Panc1 (cell line): ENCODE data around the gene GNAQ. TPM values are rescaled to one million over a fixed set of nuclear protein-coding genes. Genes with fewer than 3 reads are reported as not detected.

Experiments
- ATAC-seq: fragments of 200-7000 bp; cut with Tn5 transposase; 2 replicates; pipeline ENCODE4 v1.9.1; 2020; ENCODE audit warnings: mild to moderate bottlenecking, moderate library complexity
- BruUV-seq: library from RNA; stranded (reverse); fragments of 400-500 nt; replicated peaks from 2 replicates; lab custom pipeline; 2021; lab: Mats Ljungman, UMichigan
- CTCF ChIA-PET: fragments of 300-600 bp; sonication (Branson Sonifier 250); formaldehyde crosslinking; loops from one replicate; lab custom pipeline; 2022; ENCODE audit warnings: antibody characterized with exemption; lab: Charles Lee
- POLR2A ChIA-PET: fragments of 300-600 bp; sonication (Branson Sonifier 250); formaldehyde crosslinking; loops from one replicate; lab custom pipeline; 2022; ENCODE audit warnings: antibody characterized with exemption; lab: Charles Lee
- DNase-seq: peaks from one replicate; pipeline ENCODE4 v3.0.0-alpha.2; 2010; ENCODE audit warnings: low read depth, low spot score
- H3K27ac ChIP-seq: 2 replicates; pipeline ENCODE4 v1.5.1; 2011; ENCODE audit warnings: mild to moderate bottlenecking, low read length, inconsistent platforms
- H3K27me3 ChIP-seq: fragments of 200-500 bp; sonication (Bioruptor generic); 2 replicates; pipeline ENCODE4 v1.6.0; 2014; ENCODE audit warnings: low read length, inconsistent platforms; ENCODE audit not compliant: control insufficient read depth, insufficient read depth
- H3K36me3 ChIP-seq: fragments of 200-500 bp; sonication (Bioruptor generic); 2 replicates; pipeline ENCODE4 v1.5.1; 2014; ENCODE audit warnings: inconsistent platforms, mild to moderate bottlenecking, low read length, moderate library complexity; ENCODE audit not compliant: control insufficient read depth, insufficient read depth
- H3K4me1 ChIP-seq: 2 replicates; pipeline ENCODE4 v1.5.1; 2011; ENCODE audit warnings: inconsistent platforms, mild to moderate bottlenecking, low read length, moderate library complexity; ENCODE audit not compliant: control insufficient read depth, insufficient read depth
- H3K4me3 ChIP-seq, 2 experiments: 2 replicates each; pipeline ENCODE4 v1.5.1; 2011 to 2012; ENCODE audit warnings: low read depth in 2 of 2, low read length in 2 of 2, mild to moderate bottlenecking in 2 of 2, inconsistent platforms in 1 of 2, moderate library complexity in 1 of 2
- H3K9me3 ChIP-seq: fragments of 200-500 bp; sonication (Bioruptor generic); 2 replicates; pipeline ENCODE4 v1.5.1; 2014; ENCODE audit warnings: low read depth, mild to moderate bottlenecking, inconsistent platforms, low read length, moderate library complexity; ENCODE audit not compliant: control insufficient read depth, insufficient read depth
- POLR2AphosphoS5 ChIP-seq: IDR thresholded peaks from 2 replicates; pipeline ENCODE4 v1.6.1; 2012; ENCODE audit warnings: mild to moderate bottlenecking, low read depth, low read length, moderate library complexity
- SIN3A ChIP-seq: IDR thresholded peaks from 2 replicates; pipeline ENCODE4 v1.6.1; 2012; ENCODE audit warnings: low read depth, mild to moderate bottlenecking, low read length, moderate library complexity, borderline replicate concordance; ENCODE audit not compliant: insufficient read depth
- TCF7L2 ChIP-seq: IDR thresholded peaks from 2 replicates; pipeline ENCODE4 v1.6.1; 2011; ENCODE audit warnings: mild to moderate bottlenecking, low read depth, low read length, inconsistent platforms
- in situ Hi-C: cut with HindIII; loops from 2 replicates; pipeline ENCODE4 v1.10.0; 2016; ENCODE audit warnings: low sequenced_read_pairs, low pct_unique_long_range_greater_than_20kb
- intact Hi-C: fragments of 100-400 bp; cut with micrococcal nuclease; formaldehyde crosslinking; loops from one replicate; pipeline ENCODE4 v1.10.0; 2022; ENCODE audit not compliant: unreplicated experiment
- total RNA-seq: library from RNA; stranded (reverse); gene quantifications from one replicate; pipeline ENCODE4 v1.2.1, GENCODE V29; 2021; ENCODE audit not compliant: unreplicated experiment
- TF ChIP-seq, protein P1 (sequence below), 2 experiments: IDR thresholded peaks; 2 replicates each; pipeline ENCODE4 v1.6.1; 2011 to 2012; ENCODE audit warnings: low read depth in 2 of 2, control low read depth in 1 of 2, low read length in 1 of 2, mild to moderate bottlenecking in 1 of 2, moderate library complexity in 1 of 2; ENCODE audit not compliant: insufficient read depth in 1 of 2
- TF ChIP-seq, protein P2 (sequence below): fragments of 450-650 bp; IDR thresholded peaks from 2 replicates; pipeline ENCODE4 v1.5.1; 2017; ENCODE audit warnings: mild to moderate bottlenecking

Gene GNAQ
- total RNA-seq, 1 experiment from 2014 or later = 34.5 TPM

DNA sequence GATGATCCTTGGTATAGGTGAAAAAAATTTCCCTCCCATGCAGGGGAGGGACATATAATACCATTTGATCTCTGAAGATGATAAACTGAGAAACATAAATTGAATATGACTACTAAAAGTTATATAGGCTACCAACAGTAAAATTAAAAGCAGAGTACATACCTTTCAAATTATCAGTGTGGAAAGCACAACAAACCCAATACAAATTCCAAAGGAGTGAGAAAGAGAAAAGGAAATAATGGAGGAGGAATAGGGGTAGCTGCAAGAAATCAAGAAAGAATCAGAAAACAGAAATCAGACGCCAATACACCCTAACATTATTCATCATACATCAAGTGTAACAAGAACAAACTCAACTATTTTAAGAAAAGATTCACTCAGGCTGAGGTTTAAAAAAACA is 17.7 kb downstream of the GNAQ start:
- intact Hi-C loops = no loop called here
- H3K9me3 ChIP-seq = no peaks in the 10 kb centered on the region
- no peak for TF ChIP-seq POLR2AphosphoS5
- TF ChIP-seq SIN3A = no peak
- TF ChIP-seq, protein P1, sequence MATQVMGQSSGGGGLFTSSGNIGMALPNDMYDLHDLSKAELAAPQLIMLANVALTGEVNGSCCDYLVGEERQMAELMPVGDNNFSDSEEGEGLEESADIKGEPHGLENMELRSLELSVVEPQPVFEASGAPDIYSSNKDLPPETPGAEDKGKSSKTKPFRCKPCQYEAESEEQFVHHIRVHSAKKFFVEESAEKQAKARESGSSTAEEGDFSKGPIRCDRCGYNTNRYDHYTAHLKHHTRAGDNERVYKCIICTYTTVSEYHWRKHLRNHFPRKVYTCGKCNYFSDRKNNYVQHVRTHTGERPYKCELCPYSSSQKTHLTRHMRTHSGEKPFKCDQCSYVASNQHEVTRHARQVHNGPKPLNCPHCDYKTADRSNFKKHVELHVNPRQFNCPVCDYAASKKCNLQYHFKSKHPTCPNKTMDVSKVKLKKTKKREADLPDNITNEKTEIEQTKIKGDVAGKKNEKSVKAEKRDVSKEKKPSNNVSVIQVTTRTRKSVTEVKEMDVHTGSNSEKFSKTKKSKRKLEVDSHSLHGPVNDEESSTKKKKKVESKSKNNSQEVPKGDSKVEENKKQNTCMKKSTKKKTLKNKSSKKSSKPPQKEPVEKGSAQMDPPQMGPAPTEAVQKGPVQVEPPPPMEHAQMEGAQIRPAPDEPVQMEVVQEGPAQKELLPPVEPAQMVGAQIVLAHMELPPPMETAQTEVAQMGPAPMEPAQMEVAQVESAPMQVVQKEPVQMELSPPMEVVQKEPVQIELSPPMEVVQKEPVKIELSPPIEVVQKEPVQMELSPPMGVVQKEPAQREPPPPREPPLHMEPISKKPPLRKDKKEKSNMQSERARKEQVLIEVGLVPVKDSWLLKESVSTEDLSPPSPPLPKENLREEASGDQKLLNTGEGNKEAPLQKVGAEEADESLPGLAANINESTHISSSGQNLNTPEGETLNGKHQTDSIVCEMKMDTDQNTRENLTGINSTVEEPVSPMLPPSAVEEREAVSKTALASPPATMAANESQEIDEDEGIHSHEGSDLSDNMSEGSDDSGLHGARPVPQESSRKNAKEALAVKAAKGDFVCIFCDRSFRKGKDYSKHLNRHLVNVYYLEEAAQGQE (IDR thresholded peaks at IDR 0.05; ENCODE audit: insufficient read depth in 1 of 2, low read depth in 2 of 2, low read length in 1 of 2) = no peak
- no peak for TF ChIP-seq TCF7L2
- TF ChIP-seq, protein P2, sequence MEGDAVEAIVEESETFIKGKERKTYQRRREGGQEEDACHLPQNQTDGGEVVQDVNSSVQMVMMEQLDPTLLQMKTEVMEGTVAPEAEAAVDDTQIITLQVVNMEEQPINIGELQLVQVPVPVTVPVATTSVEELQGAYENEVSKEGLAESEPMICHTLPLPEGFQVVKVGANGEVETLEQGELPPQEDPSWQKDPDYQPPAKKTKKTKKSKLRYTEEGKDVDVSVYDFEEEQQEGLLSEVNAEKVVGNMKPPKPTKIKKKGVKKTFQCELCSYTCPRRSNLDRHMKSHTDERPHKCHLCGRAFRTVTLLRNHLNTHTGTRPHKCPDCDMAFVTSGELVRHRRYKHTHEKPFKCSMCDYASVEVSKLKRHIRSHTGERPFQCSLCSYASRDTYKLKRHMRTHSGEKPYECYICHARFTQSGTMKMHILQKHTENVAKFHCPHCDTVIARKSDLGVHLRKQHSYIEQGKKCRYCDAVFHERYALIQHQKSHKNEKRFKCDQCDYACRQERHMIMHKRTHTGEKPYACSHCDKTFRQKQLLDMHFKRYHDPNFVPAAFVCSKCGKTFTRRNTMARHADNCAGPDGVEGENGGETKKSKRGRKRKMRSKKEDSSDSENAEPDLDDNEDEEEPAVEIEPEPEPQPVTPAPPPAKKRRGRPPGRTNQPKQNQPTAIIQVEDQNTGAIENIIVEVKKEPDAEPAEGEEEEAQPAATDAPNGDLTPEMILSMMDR = no peak
- H3K36me3 ChIP-seq = no peaks in the 10 kb centered on the region
- H3K27me3 ChIP-seq = no peaks in the 10 kb centered on the region
- BruUV-seq = no TSS peak
- ChIA-PET CTCF (no interaction called here), POLR2A (no interaction called here)
- no peak overlapping the region for H3K4me3 ChIP-seq
- ATAC-seq (no peak), DNase-seq (no peak)
- no peak overlapping the region for H3K27ac ChIP-seq
- in situ Hi-C loops = no loop called here
- no peaks in the 10 kb centered on the region for H3K4me1 ChIP-seq

DNA sequence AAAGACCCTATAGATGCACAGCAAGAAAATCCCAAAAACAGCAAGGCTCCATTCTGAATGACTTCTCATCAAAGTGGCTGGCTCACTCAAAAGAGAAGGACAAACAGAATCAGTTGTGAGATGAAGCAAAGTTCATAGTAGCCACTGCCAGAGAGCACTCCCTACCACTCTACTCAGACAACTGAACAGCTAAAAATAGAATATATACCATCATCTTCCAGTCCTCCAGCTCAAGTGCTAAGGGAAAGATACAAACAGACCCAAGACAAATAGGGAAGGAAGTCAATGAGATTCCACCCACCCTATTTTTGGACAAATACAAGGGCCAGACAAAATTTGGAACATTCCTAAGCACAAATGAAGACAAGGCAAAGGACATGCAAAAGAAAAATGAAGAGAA is 20.6 kb downstream of the GNAQ start:
- DNase-seq (no peak), ATAC-seq (no peak)
- no peak for TF ChIP-seq SIN3A
- TF ChIP-seq, protein P1 (IDR thresholded peaks at IDR 0.05; ENCODE audit: insufficient read depth in 1 of 2, low read depth in 2 of 2, low read length in 1 of 2) = no peak
- no peak for TF ChIP-seq POLR2AphosphoS5
- ChIA-PET POLR2A (no interaction called here), CTCF (no interaction called here)
- no peaks in the 10 kb centered on the region for H3K9me3 ChIP-seq
- no peak overlapping the region for H3K27ac ChIP-seq
- intact Hi-C loops = no loop called here
- no peaks in the 10 kb centered on the region for H3K4me1 ChIP-seq
- in situ Hi-C loops = no loop called here
- H3K4me3 ChIP-seq = no peak overlapping the region
- no TSS peak for BruUV-seq
- H3K27me3 ChIP-seq = no peaks in the 10 kb centered on the region
- no peaks in the 10 kb centered on the region for H3K36me3 ChIP-seq
